HG02763 (cell line): ENCODE results near the gene KCNQ1OT1.

ENCODE experiments used
- ATAC-seq: cut with Tn5 transposase; IDR thresholded peaks from one replicate; pipeline ENCODE4 v1.9.1; 2021; ENCODE audit warnings: mild to moderate bottlenecking, moderate library complexity; ENCODE audit not compliant: unreplicated experiment

Gene KCNQ1OT1

GRCh38 chr11:2721210-2721916 lies 21.6 kb upstream of the KCNQ1OT1 start:
- ATAC-seq = no peak

GRCh38 chr11:2719831-2720590 lies 20.2 kb upstream of the KCNQ1OT1 start:
- no peak for ATAC-seq

- ATAC-seq = no peak
These were observed 19.1 kb upstream of the KCNQ1OT1 start for GRCh38 chr11:2718817-2719438.

GRCh38 chr11:2717561-2718325 lies 17.9 kb upstream of the KCNQ1OT1 start:
- no peak for ATAC-seq

GRCh38 chr11:2716376-2717095 lies 16.7 kb upstream of the KCNQ1OT1 start:
- no peak for ATAC-seq

GRCh38 chr11:2715716-2716350 lies 16.0 kb upstream of the KCNQ1OT1 start:
- no peak for ATAC-seq

GRCh38 chr11:2714871-2715270 lies 15.1 kb upstream of the KCNQ1OT1 start:
- ATAC-seq = no peak

GRCh38 chr11:2714463-2714800 lies 14.6 kb upstream of the KCNQ1OT1 start:
- ATAC-seq = no peak

- ATAC-seq = no peak
These were observed 14.1 kb upstream of the KCNQ1OT1 start for GRCh38 chr11:2713661-2714462.

- ATAC-seq = no peak
These were observed 13.3 kb upstream of the KCNQ1OT1 start for GRCh38 chr11:2713094-2713493.

GRCh38 chr11:2711161-2711560 lies 11.4 kb upstream of the KCNQ1OT1 start:
- no peak for ATAC-seq

- no peak for ATAC-seq
These were observed 9.6 kb upstream of the KCNQ1OT1 start for GRCh38 chr11:2709429-2709828.

- ATAC-seq = no peak
These were observed 9.0 kb upstream of the KCNQ1OT1 start for GRCh38 chr11:2708757-2709281.

- no peak for ATAC-seq
These were observed 8.4 kb upstream of the KCNQ1OT1 start for GRCh38 chr11:2708151-2708581.

- no peak for ATAC-seq
These were observed 7.9 kb upstream of the KCNQ1OT1 start for GRCh38 chr11:2707736-2708135.

GRCh38 chr11:2706321-2706720 lies 6.5 kb upstream of the KCNQ1OT1 start:
- no peak for ATAC-seq

- no peak for ATAC-seq
These were observed 5.3 kb upstream of the KCNQ1OT1 start for GRCh38 chr11:2704896-2705606.

- no peak for ATAC-seq
These were observed 4.6 kb upstream of the KCNQ1OT1 start for GRCh38 chr11:2704356-2704755.
